WERI-Rb-1 (cell line): ENCODE measurements around the gene PDE3B.
"Not testable (repeated sequence)": the region's sequence is repeated elsewhere in the genome, so short reads cannot be mapped to it uniquely, and the experiment has no call there.

Experiments
- DNase-seq: peaks from one replicate; pipeline ENCODE4 v3.0.0-alpha.2; 2020
- H3K27ac ChIP-seq: fragments of 250-450 bp; sonication (Bioruptor Pico); 2 replicates; pipeline ENCODE4 v1.5.1; 2020; ENCODE audit warnings: mild to moderate bottlenecking, moderate library complexity
- H3K27me3 ChIP-seq: fragments of 250-450 bp; sonication (Bioruptor Pico); 2 replicates; pipeline ENCODE4 v1.5.1; 2021; ENCODE audit warnings: mild to moderate bottlenecking, low read depth, moderate library complexity; ENCODE audit not compliant: insufficient read depth, severe bottlenecking
- H3K36me3 ChIP-seq: fragments of 250-450 bp; sonication (Bioruptor Pico); 2 replicates; pipeline ENCODE4 v1.5.1; 2020; ENCODE audit warnings: mild to moderate bottlenecking, moderate library complexity
- H3K4me3 ChIP-seq: 2 replicates; pipeline ENCODE4 v1.5.1; 2011; ENCODE audit warnings: low read depth, mild to moderate bottlenecking, control low read depth, low read length
- H3K9me3 ChIP-seq: fragments of 250-450 bp; sonication (Bioruptor Pico); 2 replicates; pipeline ENCODE4 v1.5.1; 2021; ENCODE audit warnings: mild to moderate bottlenecking, moderate library complexity; ENCODE audit not compliant: severe bottlenecking
- CTCF ChIP-seq: IDR thresholded peaks from 2 replicates; pipeline ENCODE4 v1.5.1; 2011; ENCODE audit warnings: low read depth, mild to moderate bottlenecking, control low read depth, inconsistent platforms, low read length

The PDE3B gene

GRCh38 chr11:14784230-14784629 is 140.6 kb downstream of the PDE3B start:
- Histone ChIP-seq H3K9me3 (no peaks in the 10 kb centered on the region), H3K27me3 (no peaks in the 10 kb centered on the region), H3K4me3 (no peak overlapping the region), H3K36me3 (no peaks in the 10 kb centered on the region), H3K27ac (no peak overlapping the region)
- no peak for TF ChIP-seq CTCF
- DNase-seq: no peak

DNA sequence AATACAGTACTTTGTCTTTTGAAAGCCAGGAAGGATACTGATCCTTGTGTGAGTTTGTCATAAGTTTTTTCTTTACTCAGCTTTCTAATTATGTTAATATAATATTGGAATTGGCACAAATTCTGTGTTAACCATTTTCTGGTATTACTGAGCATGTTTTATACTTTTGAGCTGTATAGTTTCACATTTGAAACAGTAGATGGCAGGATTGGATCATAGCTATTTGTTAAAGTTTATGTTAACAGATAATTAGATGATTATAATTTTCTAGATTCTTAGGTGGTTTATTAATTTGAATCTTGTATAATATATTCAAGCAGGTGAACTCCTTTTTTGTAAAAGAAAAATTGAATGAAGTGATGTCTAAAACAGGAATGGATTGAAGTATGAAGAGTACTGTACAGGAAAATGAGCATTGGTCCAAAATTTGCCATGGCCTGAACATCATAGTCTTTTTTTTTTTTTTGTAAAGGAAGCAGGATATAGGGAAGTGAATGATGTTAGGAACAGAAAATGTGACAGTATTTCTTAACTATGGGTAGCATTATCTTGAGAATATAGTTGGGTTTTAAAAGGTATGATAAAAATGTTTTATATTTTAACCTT is 146.4 kb downstream of the PDE3B start:
- no peaks in the 10 kb centered on the region for H3K36me3 ChIP-seq
- H3K27ac ChIP-seq: no peak overlapping the region
- H3K4me3 ChIP-seq: no peak overlapping the region
- DNase-seq: no peak
- no peak for TF ChIP-seq CTCF
- no peaks in the 10 kb centered on the region for H3K9me3 ChIP-seq
- no peaks in the 10 kb centered on the region for H3K27me3 ChIP-seq

- TF ChIP-seq CTCF: no peak
- H3K36me3 ChIP-seq: no peaks in the 10 kb centered on the region
- DNase-seq: no peak
- H3K9me3 ChIP-seq: no peaks in the 10 kb centered on the region
- no peaks in the 10 kb centered on the region for H3K27me3 ChIP-seq
- no peak overlapping the region for H3K4me3 ChIP-seq
- no peak overlapping the region for H3K27ac ChIP-seq
These were observed 149.9 kb downstream of the PDE3B start for GRCh38 chr11:14793546-14793945.

DNA sequence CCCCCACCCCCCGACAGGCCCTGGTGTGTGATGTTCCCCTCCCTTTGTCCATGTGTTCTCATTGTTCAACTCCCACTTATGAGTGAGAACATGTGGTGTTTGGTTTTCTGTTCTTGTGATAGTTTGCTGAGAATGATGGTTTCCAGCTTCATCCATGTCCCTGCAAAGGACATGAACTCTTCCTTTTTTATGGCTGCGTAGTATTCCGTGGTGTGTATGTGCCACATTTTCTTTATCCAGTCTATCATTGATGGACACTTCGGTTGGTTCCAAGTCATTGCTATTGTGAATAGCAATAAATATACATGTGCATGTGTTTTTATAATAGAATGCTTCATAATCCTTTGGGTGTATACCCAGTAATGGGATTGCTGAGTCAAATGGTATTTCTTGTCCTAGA is 152.4 kb downstream of the PDE3B start:
- not testable (repeated sequence) for DNase-seq, H3K4me3 ChIP-seq, H3K27me3 ChIP-seq, H3K27ac ChIP-seq, H3K36me3 ChIP-seq, H3K9me3 ChIP-seq

- Histone ChIP-seq H3K27ac (no peak overlapping the region), H3K36me3 (no peaks in the 10 kb centered on the region)
- no peak for TF ChIP-seq CTCF
These were observed 160.2 kb downstream of the PDE3B start for GRCh38 chr11:14803846-14804245.

GRCh38 chr11:14809466-14809865 is 165.9 kb downstream of the PDE3B start:
- Histone ChIP-seq H3K9me3 (no peaks in the 10 kb centered on the region), H3K36me3 (no peaks in the 10 kb centered on the region), H3K4me3 (no peak overlapping the region), H3K27me3 (no peaks in the 10 kb centered on the region), H3K27ac (no peak overlapping the region)
- TF ChIP-seq CTCF: no peak
- DNase-seq: no peak

More at GRCh38 chr11:14803846-14804245, 160.2 kb downstream of the PDE3B start:
- DNase-seq: no peak
- Histone ChIP-seq H3K4me3 (no peak overlapping the region), H3K27me3 (no peaks in the 10 kb centered on the region), H3K9me3 (no peaks in the 10 kb centered on the region)
